KMS-11 (cell line): ENCODE measurements around the gene PRICKLE2.

ENCODE experiments used
- H2AFZ ChIP-seq: fragments of 200-600 bp; sonication (generic); 2 replicates; pipeline ENCODE4 v1.6.1; 2016; ENCODE audit warnings: antibody characterized with exemption, mixed run types, low read depth
- H3K27ac ChIP-seq: fragments of 200-600 bp; sonication (generic); 2 replicates; pipeline ENCODE4 v1.6.1; 2016; ENCODE audit warnings: mild to moderate bottlenecking, mixed run types
- H3K27me3 ChIP-seq: fragments of 200-600 bp; sonication (generic); 2 replicates; pipeline ENCODE4 v1.6.1; 2017; ENCODE audit warnings: mild to moderate bottlenecking, low read depth, mixed run types, moderate library complexity; ENCODE audit not compliant: insufficient read depth
- H3K36me3 ChIP-seq: fragments of 200-600 bp; sonication (generic); 2 replicates; pipeline ENCODE4 v1.6.1; 2017; ENCODE audit warnings: mild to moderate bottlenecking, mixed run types; ENCODE audit not compliant: insufficient read depth
- H3K4me1 ChIP-seq: fragments of 200-600 bp; sonication (generic); 2 replicates; pipeline ENCODE4 v1.6.1; 2016; ENCODE audit warnings: mild to moderate bottlenecking, low read depth, mixed run types; ENCODE audit not compliant: poor library complexity, severe bottlenecking
- H3K4me2 ChIP-seq: fragments of 200-600 bp; sonication (generic); 2 replicates; pipeline ENCODE4 v1.7.0; 2016; ENCODE audit warnings: mild to moderate bottlenecking, mixed run types
- H3K4me3 ChIP-seq: fragments of 200-600 bp; sonication (generic); IDR thresholded peaks from 2 replicates; pipeline ENCODE4 v1.6.1; 2017; ENCODE audit warnings: low read depth, low read length, mixed read lengths; ENCODE audit not compliant: insufficient read depth
- H3K79me2 ChIP-seq: fragments of 200-600 bp; sonication (generic); 2 replicates; pipeline ENCODE4 v1.6.1; 2016; ENCODE audit warnings: low read depth, mixed run types; ENCODE audit not compliant: insufficient read depth
- H3K9ac ChIP-seq: fragments of 200-600 bp; sonication (generic); 2 replicates; pipeline ENCODE4 v1.6.1; 2016; ENCODE audit warnings: mild to moderate bottlenecking, mixed run types
- H4K20me1 ChIP-seq: fragments of 200-600 bp; sonication (generic); 2 replicates; pipeline ENCODE4 v1.6.1; 2016; ENCODE audit warnings: mild to moderate bottlenecking, mixed run types; ENCODE audit not compliant: insufficient read depth
- TF ChIP-seq, protein P1 (sequence below): fragments of 200-600 bp; sonication (generic); conservative IDR thresholded peaks from 2 replicates; pipeline ENCODE4 v1.6.1; 2017; ENCODE audit warnings: low read depth, mild to moderate bottlenecking, antibody characterized with exemption, low read length, moderate library complexity, mixed read lengths

PRICKLE2 gene

DNA sequence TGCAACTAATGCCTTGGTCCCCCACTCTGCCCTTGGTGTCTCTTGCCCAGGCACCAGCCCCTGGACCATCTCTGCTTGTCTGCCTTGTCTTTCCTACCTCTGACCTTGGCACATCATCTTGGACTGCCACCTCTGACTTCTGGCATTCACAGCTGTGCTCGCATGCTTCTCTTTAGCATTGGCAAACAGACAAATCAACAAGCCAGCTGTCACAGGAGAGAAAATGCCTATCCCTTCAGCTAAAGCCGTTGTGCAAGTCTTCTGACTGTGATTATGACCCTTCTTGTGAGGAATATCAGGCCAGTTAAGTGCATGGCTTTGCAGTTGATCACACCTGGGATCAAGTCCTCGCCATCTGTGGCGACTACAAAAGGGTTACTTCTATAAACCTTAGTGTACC lies 84.6 kb downstream of the PRICKLE2 start:
- Histone ChIP-seq H3K4me1 (no peaks in the 10 kb centered on the region), H3K27me3 (no peaks in the 10 kb centered on the region), H3K27ac (no peak overlapping the region), H3K9ac (no peak overlapping the region), H2AFZ (no peak overlapping the region), H3K4me3 (no peak overlapping the region), H3K36me3 (no peaks in the 10 kb centered on the region), H3K4me2 (no peak overlapping the region), H4K20me1 (no peaks in the 10 kb centered on the region), H3K79me2 (no peaks in the 10 kb centered on the region)
- TF ChIP-seq, protein P1, sequence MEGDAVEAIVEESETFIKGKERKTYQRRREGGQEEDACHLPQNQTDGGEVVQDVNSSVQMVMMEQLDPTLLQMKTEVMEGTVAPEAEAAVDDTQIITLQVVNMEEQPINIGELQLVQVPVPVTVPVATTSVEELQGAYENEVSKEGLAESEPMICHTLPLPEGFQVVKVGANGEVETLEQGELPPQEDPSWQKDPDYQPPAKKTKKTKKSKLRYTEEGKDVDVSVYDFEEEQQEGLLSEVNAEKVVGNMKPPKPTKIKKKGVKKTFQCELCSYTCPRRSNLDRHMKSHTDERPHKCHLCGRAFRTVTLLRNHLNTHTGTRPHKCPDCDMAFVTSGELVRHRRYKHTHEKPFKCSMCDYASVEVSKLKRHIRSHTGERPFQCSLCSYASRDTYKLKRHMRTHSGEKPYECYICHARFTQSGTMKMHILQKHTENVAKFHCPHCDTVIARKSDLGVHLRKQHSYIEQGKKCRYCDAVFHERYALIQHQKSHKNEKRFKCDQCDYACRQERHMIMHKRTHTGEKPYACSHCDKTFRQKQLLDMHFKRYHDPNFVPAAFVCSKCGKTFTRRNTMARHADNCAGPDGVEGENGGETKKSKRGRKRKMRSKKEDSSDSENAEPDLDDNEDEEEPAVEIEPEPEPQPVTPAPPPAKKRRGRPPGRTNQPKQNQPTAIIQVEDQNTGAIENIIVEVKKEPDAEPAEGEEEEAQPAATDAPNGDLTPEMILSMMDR = no peak

DNA sequence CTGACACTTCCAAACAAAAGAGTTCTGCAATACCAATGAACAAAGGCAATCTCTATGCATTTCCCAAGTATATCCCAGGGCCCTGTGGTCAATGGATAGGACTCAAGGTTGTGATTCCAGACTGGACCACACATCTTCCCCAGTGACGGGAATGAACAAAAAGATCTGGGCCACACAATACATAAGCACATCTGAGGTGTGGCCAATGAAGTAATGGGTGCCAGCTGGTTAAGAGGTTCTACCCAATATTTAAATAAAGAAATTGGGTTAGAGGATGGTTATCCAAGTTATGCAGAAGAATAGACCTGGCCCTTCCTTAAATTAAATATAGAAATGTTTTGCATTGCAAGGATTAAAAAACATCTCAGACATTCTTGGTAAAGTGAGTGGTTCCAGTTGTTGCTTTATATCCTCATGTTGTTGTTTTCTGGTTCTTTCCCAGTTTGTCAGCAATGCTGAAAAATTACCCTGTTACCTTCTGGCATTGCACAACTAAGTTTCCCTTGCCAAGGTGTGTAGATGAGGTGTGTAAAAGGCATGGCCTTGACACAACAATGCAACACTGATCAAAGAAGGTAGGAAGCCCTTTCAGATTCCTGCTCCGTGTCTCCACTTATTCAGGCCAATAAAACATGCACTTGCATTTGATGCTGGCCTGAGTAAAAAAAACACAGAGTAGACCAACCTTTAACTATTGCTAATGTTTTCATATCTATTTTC lies 86.5 kb downstream of the PRICKLE2 start:
- Histone ChIP-seq H3K27me3 (no peaks in the 10 kb centered on the region), H3K4me3 (no peak overlapping the region), H3K36me3 (no peaks in the 10 kb centered on the region), H3K27ac (no peak overlapping the region), H3K4me1 (no peaks in the 10 kb centered on the region), H4K20me1 (no peaks in the 10 kb centered on the region), H3K9ac (no peak overlapping the region), H3K4me2 (no peak overlapping the region), H2AFZ (no peak overlapping the region), H3K79me2 (no peaks in the 10 kb centered on the region)
- TF ChIP-seq, protein P1 = no peak

DNA sequence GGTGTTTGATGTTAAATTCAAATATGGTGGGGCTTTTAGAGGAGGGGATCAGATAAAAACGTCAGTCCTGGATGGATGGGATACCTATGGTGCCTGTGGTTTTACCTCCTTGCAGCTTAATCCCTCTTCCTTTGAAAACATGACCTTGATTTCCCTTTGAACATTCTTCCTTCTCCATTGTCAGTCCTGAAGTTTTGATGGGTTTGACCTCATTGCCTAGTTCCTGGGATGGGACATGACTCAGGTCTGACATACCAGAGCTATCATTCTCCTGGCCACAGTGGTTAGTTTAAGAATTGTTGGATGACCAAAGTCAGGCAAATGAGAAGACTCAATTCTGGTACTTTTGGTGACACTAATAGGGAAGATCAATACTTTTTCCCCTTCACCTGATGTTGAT lies 87.2 kb downstream of the PRICKLE2 start:
- no peak overlapping the region for H3K4me3 ChIP-seq
- H3K79me2 ChIP-seq = no peaks in the 10 kb centered on the region
- H3K36me3 ChIP-seq = no peaks in the 10 kb centered on the region
- H3K4me1 ChIP-seq = no peaks in the 10 kb centered on the region
- no peak overlapping the region for H3K27ac ChIP-seq
- no peaks in the 10 kb centered on the region for H4K20me1 ChIP-seq
- H3K9ac ChIP-seq = no peak overlapping the region
- no peaks in the 10 kb centered on the region for H3K27me3 ChIP-seq
- TF ChIP-seq, protein P1 = no peak
- no peak overlapping the region for H2AFZ ChIP-seq
- H3K4me2 ChIP-seq = no peak overlapping the region

DNA sequence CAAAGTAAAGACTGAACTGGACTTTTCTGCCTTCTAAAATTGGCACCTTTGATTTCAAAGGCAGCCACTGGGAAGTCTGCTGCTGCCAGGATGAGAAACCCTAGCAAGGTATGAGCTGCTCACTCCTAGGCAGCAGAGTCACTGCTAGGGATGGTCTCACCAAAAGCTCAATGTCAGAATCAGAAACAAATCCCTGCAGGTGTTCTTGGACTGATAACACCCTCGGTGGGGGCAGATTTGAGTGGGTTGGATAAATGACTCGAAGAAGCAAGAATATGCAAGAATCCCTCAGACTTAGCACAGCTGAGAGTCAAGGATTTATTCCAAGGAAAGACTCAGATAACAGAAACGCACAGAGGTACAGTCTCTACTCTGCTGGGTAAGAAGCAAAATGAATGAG lies 90.4 kb downstream of the PRICKLE2 start:
- Histone ChIP-seq H3K9ac (no peak overlapping the region), H3K27me3 (no peaks in the 10 kb centered on the region), H3K79me2 (no peaks in the 10 kb centered on the region), H3K4me1 (no peaks in the 10 kb centered on the region), H3K4me3 (no peak overlapping the region), H4K20me1 (no peaks in the 10 kb centered on the region), H3K36me3 (no peaks in the 10 kb centered on the region), H3K27ac (no peak overlapping the region), H3K4me2 (no peak overlapping the region), H2AFZ (no peak overlapping the region)
- TF ChIP-seq, protein P1 = no peak
